Measurements from ENCODE around the gene NCAM2.
"Not testable (repeated sequence)": the region's sequence is repeated elsewhere in the genome, so short reads cannot be mapped to it uniquely, and the experiment has no call there.

The NCAM2 gene

GRCh38 chr21:21384977-21385376 lies 386.8 kb downstream of the NCAM2 start:
- no peak for DNase-seq (ENCODE audit: low read depth)
- H3K4me3 ChIP-seq (ENCODE audit: low read depth, low read length): no peak overlapping the region

- no peak overlapping the region for H3K4me3 ChIP-seq (ENCODE audit: low read depth, low read length)
- no peak for DNase-seq (ENCODE audit: low read depth)
These were observed 387.2 kb downstream of the NCAM2 start for GRCh38 chr21:21385404-21385803.

GRCh38 chr21:21387916-21388315 lies 389.7 kb downstream of the NCAM2 start:
- H3K4me3 ChIP-seq (ENCODE audit: low read depth, low read length): no peak overlapping the region
- DNase-seq (ENCODE audit: low read depth): no peak

DNA sequence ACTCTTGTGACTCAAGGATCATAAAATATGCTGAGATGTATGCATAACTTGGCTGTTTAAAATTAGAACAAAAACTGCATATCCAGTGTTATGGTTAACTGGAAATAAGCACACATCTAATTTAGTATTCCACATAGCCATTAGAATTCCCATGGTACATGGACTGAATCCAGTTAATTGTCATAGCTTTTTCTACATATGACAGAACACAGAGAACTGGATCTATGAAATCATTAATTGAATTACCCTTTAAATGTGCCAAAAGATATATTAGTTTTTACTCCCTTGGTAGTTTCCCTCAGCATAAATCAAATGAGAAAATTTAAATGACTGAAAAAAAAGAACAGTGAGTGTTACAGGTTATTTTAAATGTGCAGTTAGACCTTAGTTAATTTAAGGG lies 395.9 kb downstream of the NCAM2 start:
- no peak overlapping the region for H3K4me3 ChIP-seq (ENCODE audit: low read depth, low read length)
- DNase-seq (ENCODE audit: low read depth): no peak

- no peak for DNase-seq (ENCODE audit: low read depth)
- no peak overlapping the region for H3K4me3 ChIP-seq (ENCODE audit: low read depth, low read length)
These were observed 398.2 kb downstream of the NCAM2 start for GRCh38 chr21:21396424-21396823.

DNA sequence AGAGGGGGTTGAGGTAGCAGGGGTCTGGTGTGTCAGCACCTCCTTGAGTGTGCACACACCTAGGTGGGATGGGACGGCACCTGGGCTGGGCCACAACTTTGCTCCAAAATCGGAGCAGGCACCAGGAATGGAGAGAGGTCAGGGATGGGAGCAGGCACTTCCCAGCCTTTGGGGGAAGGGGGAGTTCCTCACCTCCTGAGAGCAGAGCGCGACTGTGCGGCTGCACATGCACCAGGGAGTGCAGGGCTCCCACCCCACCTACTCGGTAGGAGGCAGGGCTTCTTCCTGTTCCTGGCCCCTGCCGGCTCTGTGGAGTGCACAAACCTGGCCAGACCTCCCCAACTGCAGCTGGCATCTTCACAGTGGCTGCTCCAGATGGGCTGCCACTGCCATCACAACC lies 399.3 kb downstream of the NCAM2 start:
- DNase-seq (ENCODE audit: low read depth): no peak

GRCh38 chr21:21401444-21401843 lies 403.2 kb downstream of the NCAM2 start:
- DNase-seq (ENCODE audit: low read depth): no peak
- no peak overlapping the region for H3K4me3 ChIP-seq (ENCODE audit: low read depth, low read length)

More for the DNA sequence above, 399.3 kb downstream of the NCAM2 start:
- no peak overlapping the region for H3K4me3 ChIP-seq (ENCODE audit: low read depth, low read length)

- H3K4me3 ChIP-seq (ENCODE audit: low read depth, low read length); DNase-seq (ENCODE audit: low read depth): not testable (repeated sequence)
These were observed 404.0 kb downstream of the NCAM2 start for GRCh38 chr21:21402187-21402586.

DNA sequence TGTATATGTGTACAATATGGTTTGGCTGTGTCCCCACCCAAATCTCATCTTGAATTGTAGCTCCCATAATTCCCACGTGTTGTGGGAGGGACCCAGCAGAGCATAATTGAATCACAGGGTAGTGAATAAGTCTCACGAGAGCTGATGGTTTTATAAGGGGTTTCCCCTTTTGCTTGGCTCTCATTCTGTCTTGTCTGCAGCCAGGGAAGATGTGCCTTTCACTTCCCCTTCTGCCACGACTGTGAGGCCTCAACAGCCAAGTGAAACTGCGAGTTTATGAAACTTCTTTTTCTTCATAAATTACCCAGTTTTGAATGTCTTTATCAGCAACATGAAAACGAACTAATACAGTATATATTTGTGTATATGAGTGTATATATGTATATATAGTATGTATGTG lies 406.1 kb downstream of the NCAM2 start:
- not testable (repeated sequence) for H3K4me3 ChIP-seq (ENCODE audit: low read depth, low read length); DNase-seq (ENCODE audit: low read depth)

DNA sequence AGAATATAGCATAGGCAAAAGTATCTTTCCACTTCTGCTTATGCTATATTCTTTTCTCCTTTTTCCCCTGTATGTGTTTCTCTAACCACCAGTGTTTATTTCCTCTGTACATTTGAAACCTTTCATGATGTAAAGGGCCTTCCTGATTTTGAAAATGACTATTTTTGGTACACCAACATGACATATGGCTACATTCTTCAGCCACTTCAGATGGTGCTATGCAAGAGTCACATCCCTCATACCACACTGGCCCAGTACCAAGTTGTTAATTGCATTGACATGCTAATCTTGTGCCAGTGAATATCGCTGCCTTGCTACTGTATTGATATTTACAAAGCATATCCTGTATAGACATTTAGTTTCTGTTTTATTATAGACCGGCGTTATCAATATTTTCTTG lies 408.7 kb downstream of the NCAM2 start:
- DNase-seq (ENCODE audit: low read depth): peak; percentile 5

GRCh38 chr21:21412096-21412495 lies 413.9 kb downstream of the NCAM2 start:
- DNase-seq (ENCODE audit: low read depth): no peak
- no peak overlapping the region for H3K4me3 ChIP-seq (ENCODE audit: low read depth, low read length)

More for the DNA sequence above, 408.7 kb downstream of the NCAM2 start:
- H3K4me3 ChIP-seq (ENCODE audit: low read depth, low read length): no peak overlapping the region

- H3K4me3 ChIP-seq (ENCODE audit: low read depth, low read length): no peak overlapping the region
- DNase-seq (ENCODE audit: low read depth): no peak
These were observed 417.5 kb downstream of the NCAM2 start for GRCh38 chr21:21415741-21416140.

GRCh38 chr21:21434944-21435343 lies 436.7 kb downstream of the NCAM2 start:
- H3K4me3 ChIP-seq (ENCODE audit: low read depth, low read length): no peak overlapping the region
- no peak for DNase-seq (ENCODE audit: low read depth)

GRCh38 chr21:21436012-21436534 lies 437.9 kb downstream of the NCAM2 start:
- peak; percentile 59 for DNase-seq (ENCODE audit: low read depth)
- no peak overlapping the region for H3K4me3 ChIP-seq (ENCODE audit: low read depth, low read length)

- peak; percentile 5 for DNase-seq (ENCODE audit: low read depth)
- no peak overlapping the region for H3K4me3 ChIP-seq (ENCODE audit: low read depth, low read length)
These were observed 441.6 kb downstream of the NCAM2 start for GRCh38 chr21:21439761-21440160.

- no peak for DNase-seq (ENCODE audit: low read depth)
- H3K4me3 ChIP-seq (ENCODE audit: low read depth, low read length): no peak overlapping the region
These were observed 458.9 kb downstream of the NCAM2 start for GRCh38 chr21:21457077-21457476.

DNA sequence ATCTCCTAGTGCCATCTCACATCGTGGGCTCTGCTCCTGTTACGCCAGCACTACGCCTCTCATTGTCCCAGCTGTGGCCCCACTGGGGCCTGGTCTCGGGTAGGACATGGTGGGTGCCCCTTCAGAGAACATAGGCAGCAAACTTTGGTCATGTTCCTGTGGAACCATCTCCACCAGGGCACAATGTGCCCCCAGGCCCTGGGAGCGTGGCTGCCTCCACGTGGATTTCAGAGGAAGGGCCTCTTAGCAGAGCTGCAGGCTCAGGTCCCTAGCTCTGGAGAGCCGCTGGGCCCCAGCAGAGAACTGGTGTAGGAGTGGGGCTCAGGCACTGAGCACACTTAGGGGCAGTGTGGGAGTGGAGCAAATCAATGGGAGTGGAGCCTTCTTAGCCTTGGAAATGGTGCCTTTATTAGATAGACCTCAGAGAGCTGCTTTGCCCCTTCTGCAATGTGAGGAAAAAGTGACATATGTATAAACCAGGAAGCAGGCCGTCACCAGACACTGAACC lies 460.0 kb downstream of the NCAM2 start:
- H3K4me3 ChIP-seq (ENCODE audit: low read depth, low read length): no peak overlapping the region
- no peak for DNase-seq (ENCODE audit: low read depth)

DNA sequence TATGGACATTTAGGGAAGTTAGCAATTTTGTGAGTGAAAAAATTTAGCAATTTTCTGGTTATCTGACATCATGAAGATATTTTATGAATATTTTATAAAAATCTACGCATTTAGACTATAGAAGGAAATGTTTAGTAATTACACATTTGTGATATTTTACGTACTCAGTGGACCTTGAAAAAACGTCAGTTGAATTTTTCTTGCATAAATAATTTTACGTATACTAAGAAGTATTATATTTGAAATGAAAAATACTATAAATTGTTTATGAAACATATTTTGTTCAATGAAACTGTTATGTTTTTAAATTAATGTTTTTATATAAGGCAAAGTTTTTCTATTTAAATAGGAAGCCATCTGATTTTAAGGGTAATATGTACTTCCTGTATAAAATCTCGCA lies 462.8 kb downstream of the NCAM2 start:
- no peak for DNase-seq (ENCODE audit: low read depth)
- H3K4me3 ChIP-seq (ENCODE audit: low read depth, low read length): no peak overlapping the region

- H3K4me3 ChIP-seq (ENCODE audit: low read depth, low read length): no peak overlapping the region
- no peak for DNase-seq (ENCODE audit: low read depth)
These were observed 465.2 kb downstream of the NCAM2 start for GRCh38 chr21:21463456-21463855.

- no peak overlapping the region for H3K4me3 ChIP-seq (ENCODE audit: low read depth, low read length)
These were observed 466.5 kb downstream of the NCAM2 start for GRCh38 chr21:21464684-21465083.

GRCh38 chr21:21466752-21467151 lies 468.5 kb downstream of the NCAM2 start:
- no peak for DNase-seq (ENCODE audit: low read depth)
- no peak overlapping the region for H3K4me3 ChIP-seq (ENCODE audit: low read depth, low read length)

More at GRCh38 chr21:21464684-21465083, 466.5 kb downstream of the NCAM2 start:
- DNase-seq (ENCODE audit: low read depth): no peak

GRCh38 chr21:21468003-21468402 lies 469.8 kb downstream of the NCAM2 start:
- no peak for DNase-seq (ENCODE audit: low read depth)
- no peak overlapping the region for H3K4me3 ChIP-seq (ENCODE audit: low read depth, low read length)
